H1 (cell line): ENCODE results near the gene PGLYRP2. TPM values are rescaled to one million over a fixed set of nuclear protein-coding genes. Genes with fewer than 3 reads are reported as not detected.

Experiments used
- CTCF ChIA-PET: fragments of 300-600 bp; sonication (Branson Sonifier 250); formaldehyde crosslinking; loops from one replicate; lab custom pipeline; 2021; ENCODE audit not compliant: partially characterized antibody; lab: Charles Lee
- POLR2A ChIA-PET: fragments of 300-600 bp; sonication (Branson Sonifier 250); formaldehyde crosslinking; loops from one replicate; lab custom pipeline; 2021; ENCODE audit warnings: inconsistent platforms; ENCODE audit not compliant: partially characterized antibody; lab: Charles Lee
- DNase-seq, 2 experiments: peaks; one replicate each; pipeline versions ENCODE4 v3.0.0 to v3.0.0-alpha.2; 2010 to 2022; ENCODE audit warnings: low spot score in 2 of 2, low read depth in 1 of 2, mixed read lengths in 1 of 2
- FAIRE-seq: peaks from 2 replicates; lab custom pipeline; 2011; peaks lifted over from hg19 to GRCh38; lab: Jason Lieb, UNC
- H2AFZ ChIP-seq: 2 replicates; pipeline ENCODE4 v1.8.1; 2012; ENCODE audit warnings: low read length, inconsistent platforms
- H2AK5ac ChIP-seq: 2 replicates; pipeline ENCODE4 v1.6.1; 2013; ENCODE audit warnings: low read depth, low read length
- H2BK120ac ChIP-seq: replicated peaks from 2 replicates; pipeline ENCODE3; 2013; ENCODE audit warnings: low read depth, low read length, inconsistent platforms
- H2BK12ac ChIP-seq: 2 replicates; pipeline ENCODE4 v1.6.1; 2013; ENCODE audit warnings: low read depth, low read length
- H2BK15ac ChIP-seq: 2 replicates; pipeline ENCODE4 v1.6.1; 2013; ENCODE audit warnings: low read length
- H2BK20ac ChIP-seq: 2 replicates; pipeline ENCODE4 v1.6.1; 2013; ENCODE audit warnings: low read length
- H2BK5ac ChIP-seq: 2 replicates; pipeline ENCODE4 v1.6.1; 2013; ENCODE audit warnings: low read depth, low read length
- H3K14ac ChIP-seq: 2 replicates; pipeline ENCODE4 v1.6.1; 2013; ENCODE audit warnings: inconsistent platforms; ENCODE audit not compliant: insufficient read length
- H3K18ac ChIP-seq: 2 replicates; pipeline ENCODE4 v1.6.1; 2013; ENCODE audit warnings: low read length; ENCODE audit errors: extremely low read depth
- H3K23ac ChIP-seq: 2 replicates; pipeline ENCODE4 v1.6.1; 2013; ENCODE audit warnings: inconsistent platforms; ENCODE audit not compliant: insufficient read length
- H3K23me2 ChIP-seq: 2 replicates; pipeline ENCODE4 v1.6.1; 2013; ENCODE audit warnings: low read depth, low read length
- H3K27ac ChIP-seq: 2 replicates; pipeline ENCODE4 v1.6.1; 2011; ENCODE audit warnings: low read depth, low read length, inconsistent platforms
- H3K27me3 ChIP-seq, 4 experiments: replicated peaks in 1 of 4; 1 replicate in 1 of 4; 2 replicates in 3 of 4; pipeline versions ENCODE4 v1.6.1 to v1.8.1; 2011 to 2013; ENCODE audit warnings: low read length in 3 of 4, mild to moderate bottlenecking in 3 of 4, inconsistent platforms in 2 of 4, mixed read lengths in 2 of 4, moderate library complexity in 1 of 4; ENCODE audit not compliant: control insufficient read depth in 3 of 4, insufficient read depth in 3 of 4; ENCODE audit errors: extremely low read depth in 1 of 4
- H3K36me3 ChIP-seq, 4 experiments: 2 replicates each; pipeline versions ENCODE4 v1.6.1 to v1.8.1; 2011 to 2013; ENCODE audit warnings: mild to moderate bottlenecking in 4 of 4, low read length in 3 of 4, moderate library complexity in 2 of 4, control low read depth in 1 of 4, inconsistent platforms in 1 of 4; ENCODE audit not compliant: insufficient read depth in 4 of 4, control insufficient read depth in 2 of 4
- H3K4ac ChIP-seq: replicated peaks from 2 replicates; pipeline ENCODE3; 2013; ENCODE audit warnings: low read length, low read depth, mixed read lengths, inconsistent platforms; ENCODE audit not compliant: insufficient read length
- H3K4me1 ChIP-seq, 4 experiments: replicated peaks in 1 of 4; 1 replicate in 1 of 4; 2 replicates in 3 of 4; pipeline versions ENCODE4 v1.6.1 to v1.8.1; 2011 to 2013; ENCODE audit warnings: low read length in 3 of 4, inconsistent platforms in 2 of 4, mixed read lengths in 1 of 4; ENCODE audit not compliant: insufficient read depth in 4 of 4, control insufficient read depth in 3 of 4
- H3K4me2 ChIP-seq, 2 experiments: 2 replicates each; pipeline versions ENCODE4 v1.6.1 to v1.8.1; 2011 to 2013; ENCODE audit warnings: low read depth in 2 of 2, low read length in 2 of 2, control low read depth in 1 of 2, inconsistent platforms in 1 of 2, mild to moderate bottlenecking in 1 of 2; ENCODE audit not compliant: insufficient read depth in 1 of 2
- H3K4me3 ChIP-seq, 4 experiments: fragments of 200-600, 300-600 bp in 1 of 4; sonication (generic), shearing (Covaris generic), sonication (Bioruptor Twin) in 1 of 4; 2 replicates each; pipeline versions ENCODE4 v1.5.1 to v1.8.1; 2011 to 2016; ENCODE audit warnings: low read length in 4 of 4, low read depth in 3 of 4, control low read depth in 2 of 4, inconsistent platforms in 2 of 4, mild to moderate bottlenecking in 2 of 4, mixed read lengths in 1 of 4, moderate library complexity in 1 of 4; ENCODE audit not compliant: insufficient read depth in 2 of 4; ENCODE audit errors: extremely low read depth in 1 of 4
- H3K56ac ChIP-seq: replicated peaks from 2 replicates; pipeline ENCODE3; 2013; ENCODE audit warnings: low read depth, mild to moderate bottlenecking, mixed read lengths, low read length, inconsistent platforms; ENCODE audit not compliant: insufficient read length
- H3K79me1 ChIP-seq: 2 replicates; pipeline ENCODE4 v1.6.1; 2013; ENCODE audit warnings: low read depth, low read length, control low read depth
- H3K79me2 ChIP-seq, 2 experiments: 2 replicates each; pipeline versions ENCODE4 v1.6.1 to v1.8.1; 2012 to 2013; ENCODE audit warnings: low read length in 2 of 2, mild to moderate bottlenecking in 2 of 2, inconsistent platforms in 1 of 2; ENCODE audit not compliant: insufficient read depth in 2 of 2, control insufficient read depth in 1 of 2
- H3K9ac ChIP-seq, 4 experiments: replicated peaks in 1 of 4; 1 replicate in 1 of 4; 2 replicates in 3 of 4; pipeline versions ENCODE4 v1.6.1 to v1.8.1; 2011 to 2013; ENCODE audit warnings: low read depth in 3 of 4, low read length in 3 of 4, control low read depth in 2 of 4, mild to moderate bottlenecking in 2 of 4, moderate library complexity in 2 of 4, inconsistent platforms in 1 of 4; ENCODE audit errors: extremely low read depth in 1 of 4
- H3K9me3 ChIP-seq, 2 experiments: 2 replicates each; pipeline versions ENCODE4 v1.6.1 to v1.8.1; 2012 to 2013; ENCODE audit warnings: mild to moderate bottlenecking in 2 of 2, moderate library complexity in 2 of 2, control low read depth in 1 of 2, inconsistent platforms in 1 of 2, low read depth in 1 of 2, low read length in 1 of 2, mixed read lengths in 1 of 2; ENCODE audit not compliant: insufficient read depth in 2 of 2
- H4K20me1 ChIP-seq, 2 experiments: replicated peaks in 1 of 2; 2 replicates each; pipeline versions ENCODE3 to v1.8.1; 2011 to 2013; ENCODE audit warnings: inconsistent platforms in 2 of 2, low read length in 2 of 2, mild to moderate bottlenecking in 1 of 2; ENCODE audit not compliant: insufficient read depth in 2 of 2, control insufficient read depth in 1 of 2
- H4K5ac ChIP-seq: 2 replicates; pipeline ENCODE4 v1.6.1; 2013; ENCODE audit warnings: low read length, low read depth, mixed read lengths, inconsistent platforms; ENCODE audit not compliant: insufficient read length
- H4K8ac ChIP-seq: 2 replicates; pipeline ENCODE4 v1.8.0; 2013; ENCODE audit warnings: mild to moderate bottlenecking, moderate library complexity, low read length, inconsistent platforms; ENCODE audit not compliant: insufficient read depth; ENCODE audit errors: extremely low read depth
- H4K91ac ChIP-seq: replicated peaks from 2 replicates; pipeline ENCODE3; 2013; ENCODE audit warnings: low read length, mixed read lengths, inconsistent platforms; ENCODE audit not compliant: insufficient read length
- ATF2 ChIP-seq: IDR thresholded peaks from 2 replicates; pipeline ENCODE4 v1.6.1; 2012; ENCODE audit warnings: low read length, inconsistent platforms
- BCL11A ChIP-seq, 2 experiments: IDR thresholded peaks; one replicate each; pipeline ENCODE4 v1.6.1; 2011; ENCODE audit warnings: low read depth in 2 of 2, low read length in 2 of 2, mild to moderate bottlenecking in 2 of 2
- CREB1 ChIP-seq: IDR thresholded peaks from 2 replicates; pipeline ENCODE4 v1.6.1; 2012; ENCODE audit warnings: inconsistent platforms
- RXRA ChIP-seq: IDR thresholded peaks from 2 replicates; pipeline ENCODE4 v1.6.1; 2011; ENCODE audit warnings: low read depth, mild to moderate bottlenecking, low read length, moderate library complexity; ENCODE audit not compliant: insufficient read depth
- WGBS, 2 experiments: shearing (Covaris generic) in 1 of 2; methylation state at CpG; one replicate each; pipeline versions ENCODE4 v1.1.6 to v1.1.7; 2013 to 2015; ENCODE audit warnings: low lambda C conversion rate in 2 of 2, mixed read lengths in 2 of 2, inconsistent platforms in 1 of 2, low coverage in 1 of 2, missing lambda C conversion rate in 1 of 2; ENCODE audit not compliant: insufficient replicate concordance in 2 of 2, insufficient coverage in 1 of 2, insufficient read length in 1 of 2; ENCODE audit errors: extremely low coverage in 1 of 2, missing lambda C conversion rate in 1 of 2; 5-methylcytosine and 5-hydroxymethylcytosine counted together
- polyA plus RNA-seq, 7 experiments: library from polyadenylated mRNA; depleted of rRNA in 3 of 7; stranded (reverse) in 5 of 7; unstranded in 2 of 7; fragments of >200 nt in 5 of 7; fragments of 200-250 nt in 2 of 7; gene quantifications; 1 replicate in 5 of 7; 2 replicates in 1 of 7; 4 replicates in 1 of 7; pipeline versions ENCODE4 v1.2.1 to v1.2.3, GENCODE V29; 2011 to 2013; ENCODE audit warnings: missing spikeins in 2 of 7, mixed read lengths in 2 of 7
- total RNA-seq: library from RNA; stranded (reverse); fragmentation: NEBNext Ultra II Directional; extraction: Animal tissue kit (Norgen Biotek cat#: 25700); gene quantifications from 2 replicates; pipeline ENCODE4 v1.2.1, GENCODE V29; 2021

Gene PGLYRP2
- total and polyA plus RNA-seq, 2 of the 8 experiments (the other 6 are each of a cell fraction or from before 2014, with no cell fraction given) = not detected

- no peaks in the 10 kb centered on the region for H3K36me3 ChIP-seq
- peaks cover 0 to 7% (median 2%) of the 10 kb centered on the region in 4 experiments; a peak in 6 of 7 replicates for H3K4me1 ChIP-seq
- no peak overlapping the region for H3K4me2 ChIP-seq
- no peak overlapping the region for H2BK12ac ChIP-seq
- no peak overlapping the region for H3K23ac ChIP-seq
- DNase-seq (no peak), FAIRE-seq (no peak)
- no peak overlapping the region for H2AK5ac ChIP-seq
- H3K9me3 ChIP-seq = no peaks in the 10 kb centered on the region
- H3K56ac ChIP-seq = no peak overlapping the region
- no peaks in the 10 kb centered on the region for H3K79me1 ChIP-seq
- no peak overlapping the region for H2BK15ac ChIP-seq
- no peak overlapping the region for H3K27ac ChIP-seq
- no peak overlapping the region for H2AFZ ChIP-seq
- H2BK120ac ChIP-seq = no peak overlapping the region
- H3K9ac ChIP-seq = no peak overlapping the region
- no peak overlapping the region for H3K4me3 ChIP-seq
- POLR2A ChIA-PET = interaction anchor here (0.6 kb wide), 1 partner anchor 12 kb away, joined by 3 read pairs; no protein-coding TSS in a partner anchor
- TF ChIP-seq BCL11A (IDR thresholded peaks at IDR 0.05; ENCODE audit: low read depth in 2 of 2, low read length in 2 of 2) (no peak), RXRA (no peak), ATF2 (no peak), CREB1 (no peak)
- H3K79me2 ChIP-seq = no peaks in the 10 kb centered on the region
- H4K20me1 ChIP-seq = no peaks in the 10 kb centered on the region
- no peak overlapping the region for H3K14ac ChIP-seq
- H3K23me2 ChIP-seq = peaks cover 12% of the 10 kb centered on the region; the same call in 1 of the 2 replicates
- no peak overlapping the region for H2BK20ac ChIP-seq
- no peak overlapping the region for H3K4ac ChIP-seq
- peaks cover 0 to 2% (median 0%) of the 10 kb centered on the region in 4 experiments; a peak in 1 of 7 replicates for H3K27me3 ChIP-seq
- no peak overlapping the region for H4K5ac ChIP-seq
- 91% methylated on average over 8 of the region's 9 CpGs; no CpG with 5 or more reads in 1 of the 2 experiments for WGBS, 2 experiments
- no peak overlapping the region for H4K8ac ChIP-seq
- no peak overlapping the region for H4K91ac ChIP-seq
- H2BK5ac ChIP-seq = no peak overlapping the region
- CTCF ChIA-PET = no interaction called here
- H3K18ac ChIP-seq = no peak overlapping the region
Observed at GRCh38 chr19:15445227-15445605, 34.1 kb downstream of the PGLYRP2 start.
